Gastroesophageal sphincter (tissue), 3 donors: ENCODE measurements around the gene VEGFA.

Source experiments
- CTCF ChIP-seq, 4 experiments: fragments of 200-600 bp in 2 of 4; fragments of 450-650 bp in 2 of 4; sonication (generic) in 1 of 4; IDR thresholded peaks; one replicate each; pipeline ENCODE4 v1.5.1; 2017 to 2019; ENCODE audit warnings: antibody characterized with exemption in 4 of 4, mild to moderate bottlenecking in 2 of 4, moderate library complexity in 2 of 4
- POLR2A ChIP-seq, 2 donors: fragments of 450-650 bp; IDR thresholded peaks; one replicate each; pipeline ENCODE4 v1.6.1; 2017; ENCODE audit warnings: antibody characterized with exemption in 2 of 2, mild to moderate bottlenecking in 2 of 2, moderate library complexity in 1 of 2
- POLR2AphosphoS5 ChIP-seq: sonication (generic); formaldehyde crosslinking; IDR thresholded peaks from one replicate; pipeline ENCODE4 v1.6.1; 2017; ENCODE audit warnings: antibody characterized with exemption

GRCh38 chr6:43786664-43787329 is 16.8 kb downstream of the VEGFA start:
- TF ChIP-seq CTCF (IDR thresholded peaks at IDR 0.05) (no peak), POLR2A (IDR thresholded peaks at IDR 0.05) (no peak), POLR2AphosphoS5 (no peak)
